HG03175 (cell line): ENCODE data around the gene ADARB2.
A peak's percentile ranks its signal among the peaks of the same experiment; 100 is the strongest.

Source experiments
- ATAC-seq: cut with Tn5 transposase; IDR thresholded peaks from one replicate; pipeline ENCODE4 v1.9.1; 2021; ENCODE audit warnings: mild to moderate bottlenecking, moderate library complexity; ENCODE audit not compliant: unreplicated experiment

The ADARB2 gene

DNA sequence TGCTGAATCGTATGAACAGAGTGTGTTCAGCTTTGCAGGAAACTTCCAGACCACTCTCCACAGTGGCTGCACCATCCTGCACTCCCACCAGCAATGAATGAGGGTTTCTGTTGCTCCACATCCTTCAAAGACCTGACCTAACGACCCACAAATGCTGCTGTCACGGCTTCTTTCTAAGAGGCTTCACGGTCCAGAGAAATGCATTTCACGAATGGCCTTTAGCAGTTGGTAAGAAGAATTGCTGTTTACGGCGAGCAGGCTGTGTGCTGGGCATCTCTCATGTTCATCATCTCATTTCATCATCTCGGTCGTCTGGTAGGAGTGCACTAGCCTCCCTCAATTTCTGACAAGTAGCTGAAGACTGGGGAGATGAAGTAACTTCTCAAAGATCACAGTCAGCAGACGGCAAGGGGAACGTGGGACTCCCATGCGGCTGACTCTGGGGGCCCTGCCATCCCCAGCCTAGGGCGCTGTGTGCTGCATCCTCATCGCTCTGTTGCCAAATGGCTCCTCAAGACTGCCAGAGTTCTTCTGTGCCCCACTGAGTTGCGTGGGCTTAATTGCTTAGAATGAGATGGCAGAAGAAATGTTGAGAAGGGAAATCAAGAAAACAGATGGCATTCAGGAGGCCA is 72.9 kb downstream of the ADARB2 start:
- ATAC-seq, result no peak

DNA sequence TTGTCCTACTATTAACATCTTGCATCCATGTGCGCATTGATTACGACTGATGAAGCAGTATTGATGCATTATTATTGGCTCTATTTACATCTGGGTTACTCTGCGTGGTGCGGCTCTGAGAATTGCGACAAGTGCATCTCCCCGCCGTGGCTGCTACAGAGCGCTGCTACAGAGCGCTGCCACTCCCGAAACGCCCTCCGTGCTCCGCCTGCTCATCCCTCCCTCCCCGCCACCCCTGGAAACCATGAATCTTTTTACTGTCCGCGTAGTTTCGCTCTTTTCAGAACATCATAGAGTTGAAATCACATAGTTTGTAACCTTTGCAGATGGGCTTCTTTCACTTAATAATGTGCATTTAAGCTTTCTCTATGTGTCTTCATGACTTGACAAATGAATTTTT is 74.1 kb downstream of the ADARB2 start:
- no peak for ATAC-seq

DNA sequence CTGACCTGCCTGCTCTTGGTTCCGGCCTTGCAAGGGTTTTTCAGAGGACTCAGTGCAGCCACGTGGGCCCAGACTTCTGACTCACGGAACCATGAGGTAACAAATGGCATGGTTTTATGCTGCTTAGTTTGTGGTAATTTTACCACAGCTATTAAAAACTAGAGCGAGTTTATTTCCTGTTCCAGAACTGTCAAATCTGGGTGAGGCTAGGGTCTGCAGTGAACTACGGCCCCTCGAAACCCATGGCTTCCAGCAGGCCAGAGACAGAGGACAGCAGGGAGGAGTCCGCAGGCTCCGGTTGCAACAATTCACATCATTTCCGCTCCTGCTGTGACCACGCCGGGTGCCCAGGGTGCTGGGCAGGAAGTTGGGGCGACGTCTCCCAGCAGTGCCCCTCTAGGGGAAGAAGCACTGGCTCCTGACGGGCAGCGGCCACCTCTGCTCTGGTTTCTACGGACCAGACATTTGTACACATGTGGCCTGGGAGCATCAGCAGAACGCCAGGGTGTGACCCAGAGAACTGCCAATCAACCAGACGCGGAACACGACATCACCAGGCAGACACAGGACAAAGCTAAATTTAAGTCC is 74.8 kb downstream of the ADARB2 start:
- peak; percentile 33 for ATAC-seq

DNA sequence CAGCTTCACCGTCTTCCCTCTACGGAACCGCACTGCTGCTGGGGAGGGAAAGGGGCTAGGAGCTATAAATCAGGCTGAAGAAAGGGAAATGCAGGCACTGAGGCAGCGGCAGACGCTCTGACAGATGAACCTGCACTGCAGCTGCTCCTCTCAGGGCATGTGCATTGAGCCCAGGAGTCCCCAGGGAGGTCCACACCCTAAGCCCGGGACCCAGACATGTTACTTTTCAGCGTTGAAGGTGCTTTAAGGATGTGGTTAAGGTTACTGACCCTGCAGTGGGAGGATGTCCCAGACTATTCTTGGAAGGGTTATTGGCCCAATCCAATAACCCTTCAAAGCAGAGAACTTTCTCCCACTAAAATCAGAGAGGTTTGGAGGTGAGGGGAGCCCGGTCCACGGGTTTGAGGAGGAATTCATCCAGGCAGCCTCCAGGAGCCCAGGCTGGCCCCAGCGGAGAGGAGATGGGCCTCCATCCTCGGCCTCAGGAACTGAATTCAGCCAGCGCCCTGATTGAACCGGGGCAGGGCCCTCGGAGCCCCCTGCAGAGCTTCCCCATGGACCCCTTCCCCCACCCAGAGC is 75.4 kb downstream of the ADARB2 start:
- peak; percentile 80 for ATAC-seq

DNA sequence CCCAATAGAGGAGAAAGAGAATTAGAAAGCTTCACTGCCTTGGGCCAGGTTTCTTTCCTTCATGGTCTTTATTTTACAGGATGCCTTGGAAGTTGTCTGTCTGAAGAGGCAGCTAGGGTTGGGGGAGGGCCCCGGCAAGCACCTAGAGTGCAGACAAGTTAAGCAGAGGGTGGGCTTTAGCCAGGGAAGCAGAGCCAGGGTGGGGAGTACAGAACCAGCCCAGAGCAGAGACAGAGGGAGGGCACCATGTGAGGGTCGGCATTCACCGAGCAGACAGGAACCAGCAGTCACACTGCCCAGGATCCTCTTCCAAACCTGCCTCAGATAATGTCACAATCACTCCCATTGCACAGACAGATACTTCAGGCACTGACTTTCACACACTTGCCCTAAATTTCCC is 75.9 kb downstream of the ADARB2 start:
- no peak for ATAC-seq

DNA sequence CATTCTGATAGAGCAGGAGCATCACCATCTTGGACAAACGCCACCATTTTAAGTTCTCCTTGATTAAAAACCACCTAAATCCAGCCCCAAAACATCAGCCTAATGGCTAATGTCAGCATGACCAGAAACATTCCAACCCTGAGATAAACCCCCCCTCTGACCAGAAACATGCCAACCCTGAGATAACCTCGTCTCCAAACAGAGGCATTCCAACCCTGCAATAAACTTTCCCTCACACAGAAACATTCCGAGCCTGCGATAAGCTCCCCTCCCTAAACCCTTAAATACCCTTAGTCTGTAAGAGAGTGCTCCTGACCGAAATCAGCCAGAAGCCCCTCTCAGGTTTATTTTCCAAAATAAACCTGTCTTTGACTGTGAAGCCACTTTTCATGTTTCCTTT is 76.5 kb downstream of the ADARB2 start:
- ATAC-seq, result no peak

DNA sequence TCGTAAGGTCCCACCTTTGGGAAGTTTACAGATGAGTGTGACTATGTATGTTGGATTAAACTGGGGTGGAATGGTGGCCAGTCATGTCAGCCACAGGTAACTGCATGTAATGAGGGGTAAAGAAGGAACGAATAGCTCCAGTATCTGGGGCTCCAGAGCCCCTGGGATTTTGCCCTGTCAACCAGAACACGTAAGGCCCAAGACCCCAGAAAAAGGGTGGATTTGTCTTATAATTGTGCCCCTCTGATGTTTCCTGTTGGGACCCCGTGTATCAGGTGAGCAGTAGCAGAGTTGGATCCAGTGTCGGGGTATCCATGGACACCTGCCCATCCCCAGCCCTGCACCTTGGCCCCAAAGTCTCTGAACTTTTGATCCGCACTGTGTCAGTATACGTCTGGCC is 76.9 kb downstream of the ADARB2 start:
- ATAC-seq, result no peak

DNA sequence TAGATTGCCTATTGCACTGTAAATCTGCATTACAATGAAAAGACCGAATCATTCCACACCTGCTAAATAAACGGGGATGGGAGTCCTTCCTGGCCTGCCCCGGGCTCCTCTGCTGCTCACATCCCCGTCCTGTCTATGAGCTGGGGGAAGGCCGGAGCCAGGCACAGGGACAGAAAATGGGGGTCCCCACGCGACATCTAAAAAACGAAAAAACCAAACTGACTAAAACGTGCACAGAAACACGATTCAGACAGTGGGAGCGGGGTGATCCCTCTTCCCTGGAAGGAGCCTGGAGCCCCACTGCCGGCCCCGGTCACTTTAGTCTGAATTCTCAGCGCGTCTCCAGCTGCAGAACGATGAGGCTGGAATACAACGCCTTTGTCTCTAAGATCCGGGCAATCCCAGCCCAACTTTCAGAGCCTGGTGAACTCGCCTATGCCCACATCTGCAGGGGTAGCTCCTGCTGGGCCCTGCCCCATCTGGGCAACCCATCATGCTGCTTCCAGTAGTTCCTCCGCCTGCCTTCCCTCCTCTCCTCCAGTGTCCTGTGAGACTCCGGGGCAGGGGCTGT is 78.0 kb downstream of the ADARB2 start:
- no peak for ATAC-seq

DNA sequence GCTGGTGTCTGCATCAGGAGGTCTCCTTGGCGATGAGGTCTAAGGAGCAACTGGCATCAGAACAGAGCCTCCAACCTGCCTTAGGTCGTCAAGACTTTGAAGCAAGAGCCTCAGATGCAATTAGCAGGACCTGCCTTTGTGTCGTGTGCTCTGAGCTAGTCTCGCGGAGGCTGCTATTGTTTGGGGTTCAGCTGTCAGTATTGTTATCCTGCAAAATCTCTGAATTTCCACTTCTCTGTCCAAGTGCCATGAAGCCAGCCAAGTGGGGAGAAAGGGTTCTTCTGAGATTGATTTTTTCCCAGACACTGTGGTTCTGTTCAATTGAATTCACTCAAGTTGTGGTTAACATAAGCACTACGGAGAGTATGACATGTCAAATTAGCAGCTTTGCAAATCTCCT is 78.7 kb downstream of the ADARB2 start:
- no peak for ATAC-seq

DNA sequence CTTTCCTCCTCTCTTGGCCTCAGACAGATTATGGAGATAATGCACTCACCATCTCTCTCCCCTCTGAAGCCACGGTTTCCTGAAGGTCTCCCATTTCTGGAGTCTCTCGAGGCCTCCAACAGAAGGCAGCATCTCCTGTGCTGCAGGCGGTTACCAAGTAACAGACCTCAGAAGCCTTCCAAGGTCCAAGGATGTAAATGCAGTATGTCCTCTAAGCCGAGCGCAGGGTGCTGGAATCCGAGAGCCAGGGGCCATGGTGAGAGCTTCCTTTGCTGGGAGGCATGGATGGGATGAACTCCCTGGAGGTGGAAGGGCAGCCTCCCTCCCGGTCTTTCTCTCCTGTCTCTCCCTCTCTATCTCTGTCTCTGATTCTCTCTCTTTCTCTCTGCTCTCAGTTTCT is 79.8 kb downstream of the ADARB2 start:
- ATAC-seq, result no peak

DNA sequence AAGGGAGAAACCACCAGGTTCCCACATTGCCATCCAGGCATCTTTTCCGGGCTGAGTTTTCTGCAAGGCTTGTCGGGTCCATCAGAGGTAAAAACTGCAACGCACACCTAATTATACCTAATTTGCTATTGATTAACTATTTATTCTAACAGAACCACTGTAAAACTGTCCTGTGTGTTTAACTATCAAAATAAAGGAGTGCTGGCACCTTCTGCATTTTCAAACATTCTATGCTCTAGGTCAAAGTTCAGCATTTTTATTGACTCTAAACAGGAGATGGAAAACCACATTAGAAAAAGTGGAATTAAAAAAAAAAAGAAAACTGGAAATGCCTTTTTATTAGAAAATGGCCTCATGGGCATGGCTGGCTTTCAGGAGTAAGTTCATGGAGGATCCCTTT is 82.0 kb downstream of the ADARB2 start:
- no peak for ATAC-seq

DNA sequence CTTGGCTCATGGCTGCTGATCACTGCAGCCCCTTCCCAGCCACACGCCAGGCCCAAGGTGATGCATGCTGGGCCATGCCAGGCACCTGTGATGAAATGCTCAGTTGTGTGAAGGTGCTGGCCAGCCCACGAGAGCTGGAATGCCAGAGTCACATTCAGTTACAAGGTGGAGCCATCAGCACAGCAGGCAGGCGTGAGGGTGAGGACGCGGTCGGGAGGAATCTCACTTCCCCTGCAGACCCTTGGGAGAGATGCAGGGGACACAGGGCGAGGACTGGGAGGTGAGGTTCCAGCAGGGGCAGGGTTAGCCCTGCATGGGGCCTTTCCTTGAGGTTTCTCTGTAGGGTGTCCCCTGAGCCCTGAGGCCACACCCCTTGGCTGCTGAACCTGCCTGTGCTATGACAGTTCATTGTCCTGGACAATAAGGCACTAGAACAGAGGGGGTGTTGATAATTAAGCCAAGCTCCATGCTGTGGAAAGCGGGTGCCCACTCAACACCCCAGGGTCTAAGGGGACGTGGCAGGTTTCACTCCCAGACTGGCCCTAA is 82.4 kb downstream of the ADARB2 start:
- ATAC-seq, result no peak

DNA sequence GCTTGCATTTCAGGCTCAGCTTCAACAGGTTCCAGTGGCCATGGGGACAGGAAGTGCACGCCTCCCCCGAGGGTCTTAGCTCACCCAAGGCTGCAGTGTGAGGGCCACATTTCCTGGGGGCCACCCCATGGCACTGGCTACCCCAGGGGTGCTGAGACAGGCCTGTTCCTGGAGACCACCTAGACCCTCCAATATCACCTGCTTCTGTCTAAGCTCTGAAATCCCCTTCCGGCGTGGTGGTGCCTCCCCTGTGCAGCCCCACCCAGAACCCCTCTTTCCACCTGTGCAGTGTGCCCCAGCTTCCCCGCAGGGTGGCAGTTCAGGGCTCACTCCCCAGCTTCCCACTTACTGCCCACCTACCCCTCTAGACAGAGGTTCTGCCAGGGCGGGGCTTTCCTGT is 83.1 kb downstream of the ADARB2 start:
- ATAC-seq, result no peak

DNA sequence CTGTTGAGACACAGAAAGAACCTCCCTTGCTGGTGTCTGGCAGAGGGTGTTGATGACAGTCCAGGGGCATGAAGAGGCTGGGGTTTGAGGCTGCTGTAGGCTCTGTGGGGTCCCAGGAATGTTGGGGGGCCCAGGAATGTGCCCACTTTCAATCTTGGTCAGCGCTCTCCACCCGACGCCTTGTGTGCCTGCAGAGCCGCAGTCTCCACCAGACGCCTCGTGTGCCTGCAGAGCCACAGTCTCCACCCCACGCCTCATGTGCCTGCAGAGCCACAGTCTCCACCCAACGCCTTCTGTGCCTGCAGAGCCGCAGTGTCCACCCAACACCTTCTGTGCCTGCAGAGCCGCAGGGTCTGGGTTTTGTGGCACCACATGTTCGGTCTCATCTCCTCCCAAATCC is 84.0 kb downstream of the ADARB2 start:
- no peak for ATAC-seq

DNA sequence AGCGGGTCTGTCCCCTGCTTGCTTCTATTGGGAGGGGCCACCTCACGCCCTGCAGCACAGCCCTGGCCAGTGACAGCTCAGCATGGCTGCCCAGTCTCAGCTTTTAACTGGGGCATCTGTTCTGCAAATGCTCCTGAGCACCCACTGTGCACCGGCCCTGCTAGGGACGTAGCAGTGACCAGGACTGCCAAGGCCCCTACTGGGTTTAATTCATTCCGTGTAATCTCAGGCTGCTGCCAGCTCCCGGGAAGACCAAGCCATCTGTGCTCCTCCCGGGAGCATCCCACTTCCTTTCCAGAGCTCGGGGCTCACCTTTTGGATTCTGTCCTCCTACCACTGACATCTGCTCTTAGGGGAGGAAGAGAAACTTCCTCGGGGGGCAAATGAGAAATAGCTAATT is 85.2 kb downstream of the ADARB2 start:
- ATAC-seq, result no peak

DNA sequence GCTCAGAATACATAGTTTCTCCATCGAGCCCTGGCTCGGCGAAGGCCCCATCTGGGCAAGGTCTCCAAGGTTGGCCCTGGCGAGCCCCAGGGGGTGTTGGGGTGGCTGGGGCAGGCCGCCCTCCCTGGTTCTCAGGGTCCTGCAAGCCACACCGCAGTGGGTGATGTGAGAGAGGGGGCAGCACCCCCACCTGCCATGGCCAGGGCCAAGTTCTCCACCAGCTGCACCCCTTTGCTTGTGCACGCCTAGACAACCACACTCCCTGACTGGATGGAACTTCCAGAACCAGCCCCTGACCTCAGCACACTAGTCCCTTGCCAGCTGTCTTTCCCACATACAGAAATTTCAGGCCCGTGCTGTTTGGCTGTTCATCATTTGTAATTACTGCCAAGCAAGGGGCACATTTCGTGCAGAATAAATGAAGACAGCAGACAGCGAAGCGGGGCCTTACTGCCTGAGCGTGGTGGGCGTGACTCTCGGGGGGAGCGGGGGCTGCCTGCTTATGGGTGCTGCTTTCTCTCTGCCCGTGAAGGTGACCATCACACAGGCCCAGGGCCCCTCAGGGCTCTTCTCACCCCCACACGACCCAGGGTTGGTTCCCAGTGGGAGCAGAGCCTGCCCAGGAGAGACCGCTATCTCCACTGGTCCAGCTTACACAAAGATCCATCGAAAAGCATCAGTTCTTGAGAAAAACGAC is 85.9 kb downstream of the ADARB2 start:
- no peak for ATAC-seq

DNA sequence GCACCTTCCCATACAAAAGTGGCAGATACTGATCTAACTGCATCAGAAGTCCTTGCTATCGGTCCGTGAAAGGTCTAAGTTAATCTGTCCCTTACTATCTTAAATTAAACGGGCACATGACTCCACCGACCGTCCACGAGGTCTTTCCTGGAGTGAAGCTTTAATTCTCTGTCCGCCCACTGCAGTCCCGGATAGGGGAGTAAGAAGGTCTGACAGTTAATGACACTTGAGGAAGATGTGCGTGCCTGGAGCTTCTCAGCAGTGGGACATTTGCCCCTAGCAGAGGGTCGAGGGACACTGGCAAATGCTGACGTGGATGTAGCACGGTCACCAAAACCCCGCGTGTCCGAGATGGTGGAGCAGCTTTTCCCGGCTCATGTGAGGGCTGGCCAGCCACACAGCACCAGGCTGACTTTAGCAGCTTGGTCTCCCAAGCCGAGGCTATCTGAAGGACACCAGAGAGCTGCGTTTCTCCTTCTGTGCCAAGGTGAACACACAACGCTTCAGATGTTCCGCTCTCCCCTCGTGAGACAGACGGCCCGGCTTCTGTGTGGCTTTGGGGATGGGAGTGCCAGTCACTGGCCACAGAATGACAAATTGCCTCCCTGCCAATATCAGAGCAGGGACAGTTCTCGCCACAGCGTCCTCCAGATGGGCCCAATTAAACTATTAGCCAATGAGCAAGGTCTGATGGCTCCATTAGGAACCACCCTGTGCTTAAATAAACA is 86.6 kb downstream of the ADARB2 start:
- ATAC-seq, result no peak

DNA sequence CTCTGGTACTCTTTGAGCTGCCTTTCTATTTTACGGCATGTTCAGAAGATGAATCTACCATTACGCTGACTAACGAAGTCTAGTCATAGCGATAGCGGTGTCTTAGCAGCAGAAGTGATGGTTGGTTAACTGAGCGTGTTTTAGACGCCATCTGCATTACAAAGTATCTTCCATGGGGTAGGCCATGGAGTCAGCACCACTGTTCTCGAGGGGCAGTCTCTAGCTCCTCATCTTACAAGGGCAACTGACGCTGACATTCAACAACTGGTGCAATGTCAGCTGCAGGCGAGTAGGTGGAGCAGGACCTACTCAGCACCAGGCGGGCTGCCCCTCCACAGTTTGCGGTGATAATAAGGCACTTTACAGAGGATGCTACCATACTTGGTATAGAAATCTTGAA is 88.7 kb downstream of the ADARB2 start:
- no peak for ATAC-seq

DNA sequence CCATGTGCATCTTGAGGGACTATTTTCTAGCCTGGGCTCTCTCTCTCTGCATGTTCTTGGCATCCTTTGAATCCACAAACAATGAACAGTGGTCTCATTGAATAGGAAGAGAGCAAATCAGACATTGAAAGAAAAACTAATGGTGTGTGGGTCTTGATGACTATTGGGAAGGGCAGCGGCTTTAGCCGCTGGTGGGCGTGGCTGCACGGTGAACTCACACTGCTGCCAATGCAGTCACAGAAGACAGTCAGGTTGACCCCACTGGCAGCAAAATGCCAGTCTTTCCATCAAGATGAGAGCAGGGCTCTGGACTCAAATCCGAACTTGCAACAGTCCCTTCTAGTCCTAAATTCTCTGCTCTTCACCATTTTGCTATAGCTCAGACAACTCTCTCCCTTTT is 91.0 kb downstream of the ADARB2 start:
- ATAC-seq, result no peak

DNA sequence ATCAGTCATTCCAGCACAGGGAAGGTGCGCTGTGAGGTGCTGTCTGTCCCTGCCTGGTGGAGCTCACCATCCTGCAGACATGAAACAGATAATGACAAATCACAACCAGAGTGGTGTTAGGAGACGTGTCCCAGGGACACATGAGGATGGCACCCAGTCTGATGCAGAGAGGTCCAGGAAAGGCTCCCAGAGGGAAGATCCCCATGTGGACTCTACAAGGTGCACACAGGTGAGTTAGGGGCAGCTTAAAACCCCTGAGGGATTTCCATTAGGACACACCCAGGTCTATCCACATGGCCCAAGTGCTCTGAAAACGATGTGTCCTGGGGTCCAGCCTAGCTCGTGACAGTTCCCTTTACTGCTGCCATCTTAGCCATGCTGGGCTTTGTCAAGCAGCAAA is 91.4 kb downstream of the ADARB2 start:
- ATAC-seq, result no peak

DNA sequence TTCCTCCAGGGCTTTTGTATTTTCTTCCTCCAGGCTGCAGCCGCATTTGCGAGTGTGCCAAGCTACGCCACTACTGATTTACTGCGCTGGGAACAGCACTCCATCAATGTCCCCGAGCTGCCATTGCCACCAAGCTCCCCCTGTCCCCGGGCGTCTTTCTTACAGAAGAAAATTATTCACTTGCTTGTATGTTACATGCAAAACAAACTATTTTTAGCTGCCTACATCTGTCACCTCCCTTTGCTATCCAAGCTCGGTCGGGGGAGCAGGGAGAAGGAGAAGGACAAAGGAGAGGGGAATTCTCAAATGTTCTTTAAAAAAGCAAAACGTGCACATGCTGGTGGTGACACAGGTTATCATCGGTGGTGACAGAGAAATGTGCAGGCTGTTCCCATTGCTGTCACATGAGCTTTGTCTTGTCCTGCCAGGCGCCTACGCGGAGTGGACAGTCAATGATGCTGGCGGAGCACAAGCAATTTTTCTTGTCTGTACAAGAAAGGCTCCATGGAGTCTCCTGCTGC is 93.1 kb downstream of the ADARB2 start:
- no peak for ATAC-seq
